ENCODE measurements around the gene SLC12A7.

DNA sequence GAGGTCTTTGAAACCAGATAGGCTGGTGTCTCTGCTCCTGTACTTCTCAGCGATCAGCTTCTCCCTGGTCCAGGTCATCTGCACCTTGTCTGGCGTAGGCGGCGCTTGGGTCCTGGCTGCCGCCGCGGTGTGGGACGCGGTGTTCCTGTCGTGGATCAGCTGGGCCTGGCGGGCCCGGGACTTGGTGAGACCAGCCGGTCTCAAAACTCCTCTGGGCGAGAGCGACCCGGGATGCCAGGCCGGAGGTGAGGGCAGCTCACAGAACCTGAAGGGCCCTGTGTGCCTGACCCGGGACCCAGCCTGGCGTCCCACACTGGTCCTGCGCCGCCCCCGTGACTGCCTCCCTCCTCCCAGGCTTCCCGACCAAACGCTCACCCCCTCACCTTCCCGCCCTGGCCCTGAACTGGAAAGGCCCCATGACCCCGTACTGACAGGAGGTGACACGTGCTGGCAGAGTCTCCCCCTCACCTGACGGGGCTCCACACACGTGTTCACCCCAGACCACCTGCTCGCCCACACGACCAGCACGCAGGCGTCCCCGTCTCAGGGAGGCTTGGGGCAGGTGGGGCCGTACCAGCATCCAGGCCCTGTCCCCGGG, 54.3 kb downstream of the SLC12A7 start:
- no peak for TF ChIP-seq POLR2A (IDR thresholded peaks at IDR 0.05; ENCODE audit: low read depth, low read length)
- TF ChIP-seq POLR2AphosphoS5 (IDR thresholded peaks at IDR 0.05; ENCODE audit: low read depth, low read length): no peak
